Measurements from ENCODE around the gene PHETA2. TPM values are rescaled to one million over a fixed set of nuclear protein-coding genes. Genes with fewer than 3 reads are reported as not detected.

The PHETA2 gene
- total RNA-seq, 4 donors from 2014 or later, result 9.3 to 22.5 (median 13.9) TPM

- no peak for DNase-seq (ENCODE audit: low spot score)
- no peak for TF ChIP-seq CTCF (IDR thresholded peaks at IDR 0.05)
- ATAC-seq (ENCODE audit: low FRiP score), result no peak
Observed at GRCh38 chr22:42074846-42075676, 1.0 kb downstream of the PHETA2 start.

GRCh38 chr22:42076764-42077485, 2.9 kb downstream of the PHETA2 start:
- ATAC-seq (ENCODE audit: low FRiP score) (no peak), DNase-seq (ENCODE audit: low spot score) (no peak)
- no peak for TF ChIP-seq CTCF (IDR thresholded peaks at IDR 0.05)

- DNase-seq (ENCODE audit: low spot score) (no peak), ATAC-seq (ENCODE audit: low FRiP score) (no peak)
- TF ChIP-seq CTCF (IDR thresholded peaks at IDR 0.05), result no peak
Observed at GRCh38 chr22:42077486-42078125, 3.6 kb downstream of the PHETA2 start.

GRCh38 chr22:42078469-42079318, 4.6 kb downstream of the PHETA2 start:
- TF ChIP-seq CTCF (IDR thresholded peaks at IDR 0.05), result no peak
- ATAC-seq (ENCODE audit: low FRiP score) (peak; percentile 1), DNase-seq (ENCODE audit: low spot score) (no peak)

GRCh38 chr22:42079319-42080251, 5.5 kb downstream of the PHETA2 start, which contains the start of gene SMDT1:
Gene SMDT1 (plus strand): TSS chr22:42079700. CDS start chr22:42079769, 69 bp downstream.
- peak; percentile 96 for ATAC-seq (ENCODE audit: low FRiP score)
- TF ChIP-seq CTCF (IDR thresholded peaks at IDR 0.05), result no peak
- DNase-seq (ENCODE audit: low spot score), result peak; percentile 95

Data from omental fat pad (tissue), 4 donors.